Fibroblast of villous mesenchyme (primary cell): ENCODE results near the gene TMED1. TPM values are rescaled to one million over a fixed set of nuclear protein-coding genes. Genes with fewer than 3 reads are reported as not detected.

ENCODE experiments used
- DNase-seq: peaks from one replicate; pipeline ENCODE4 v3.0.0-alpha.2; 2010; ENCODE audit warnings: low read depth
- H3K4me3 ChIP-seq: 2 replicates; pipeline ENCODE4 v1.5.1; 2011; ENCODE audit warnings: low read depth, mild to moderate bottlenecking, low read length
- CTCF ChIP-seq: IDR thresholded peaks from 2 replicates; pipeline ENCODE4 v1.5.1; 2012; ENCODE audit warnings: low read depth, mild to moderate bottlenecking, low read length; ENCODE audit not compliant: insufficient read depth
- total RNA-seq: library from RNA; depleted of rRNA; stranded (reverse); fragments of >200 nt; gene quantifications from 2 replicates; pipeline ENCODE4 v1.2.3, GENCODE V29; 2012

TMED1 gene
- total RNA-seq, 1 donor = 46.6 TPM

- no peak overlapping the region for H3K4me3 ChIP-seq
- DNase-seq = no peak
- no peak for TF ChIP-seq CTCF
Observed at GRCh38 chr19:10868872-10869547, 33.0 kb upstream of the TMED1 start.

GRCh38 chr19:10866495-10866894 is 30.5 kb upstream of the TMED1 start:
- H3K4me3 ChIP-seq = no peak overlapping the region
- no peak for TF ChIP-seq CTCF
- no peak for DNase-seq

- DNase-seq = peak; percentile 78
- H3K4me3 ChIP-seq = no peak overlapping the region
- peak; percentile 97 for TF ChIP-seq CTCF
Observed at GRCh38 chr19:10864538-10864899, 28.5 kb upstream of the TMED1 start.

GRCh38 chr19:10863107-10863717 is 27.2 kb upstream of the TMED1 start:
- no peak for TF ChIP-seq CTCF
- H3K4me3 ChIP-seq = no peak overlapping the region
- peak; percentile 81 for DNase-seq

- no peak for TF ChIP-seq CTCF
- H3K4me3 ChIP-seq = no peak overlapping the region
- no peak for DNase-seq
Observed at GRCh38 chr19:10862561-10863106, 26.6 kb upstream of the TMED1 start.

GRCh38 chr19:10861103-10861651 is 25.2 kb upstream of the TMED1 start:
- DNase-seq = no peak

More at GRCh38 chr19:10861103-10861651, 25.2 kb upstream of the TMED1 start:
- peak; percentile 56 for TF ChIP-seq CTCF
- H3K4me3 ChIP-seq = no peak overlapping the region
